HCT116 (cell line): Measurements from ENCODE around the gene CEP43. TPM values are rescaled to one million over a fixed set of nuclear protein-coding genes. Genes with fewer than 3 reads are reported as not detected.

Experiments
- ATAC-seq: fragments of 200-7000 bp; cut with Tn5 transposase; 2 replicates; pipeline ENCODE4 v1.9.1; 2020; ENCODE audit warnings: mild to moderate bottlenecking, moderate library complexity
- BruUV-seq: library from RNA; stranded (reverse); fragments of 400-500 nt; replicated peaks from 2 replicates; lab custom pipeline; 2021; lab: Mats Ljungman, UMichigan
- CTCF ChIA-PET: fragments of 300-600 bp; sonication (Branson Sonifier 250); formaldehyde crosslinking; loops from one replicate; lab custom pipeline; 2021; ENCODE audit warnings: antibody characterized with exemption; lab: Charles Lee
- POLR2A ChIA-PET: fragments of 300-600, 350-600 bp; sonication (Branson Sonifier 250); formaldehyde crosslinking; loops from one replicate; lab custom pipeline; 2021; ENCODE audit warnings: antibody characterized with exemption; lab: Charles Lee
- RAD21 ChIA-PET, 2 experiments: fragments of 300-600 bp; sonication (Branson Sonifier 250); formaldehyde crosslinking; loops; one replicate each; lab custom pipeline; 2023; ENCODE audit warnings: low total read pairs in 2 of 2; ENCODE audit not compliant: uncharacterized antibody in 2 of 2, unreplicated experiment in 2 of 2, low non-redundant PET in 1 of 2; lab: Charles Lee
- DNase-seq: peaks from one replicate; pipeline ENCODE4 v3.0.0-alpha.2; 2010; ENCODE audit warnings: low read depth, low spot score
- H2AFZ ChIP-seq: fragments of 200-600 bp; shearing (Covaris generic), sonication (generic); 2 replicates; pipeline ENCODE4 v1.6.1; 2017; ENCODE audit warnings: low read depth, mixed run types, mixed read lengths, antibody characterized with exemption, low read length; ENCODE audit not compliant: poor library complexity, severe bottlenecking
- H3K27ac ChIP-seq: 2 replicates; pipeline ENCODE4 v1.5.1; 2012; ENCODE audit warnings: low read depth, low read length
- H3K27me3 ChIP-seq: fragments of 200-600 bp; sonication (generic); 2 replicates; pipeline ENCODE4 v1.6.1; 2016; ENCODE audit warnings: mixed run types, low read length, mixed read lengths; ENCODE audit not compliant: insufficient read depth
- H3K36me3 ChIP-seq, 2 experiments: fragments of 200-500 bp in 1 of 2; fragments of 200-600 bp in 1 of 2; sonication (Bioruptor generic) in 1 of 2; sonication (generic) in 1 of 2; 2 replicates each; pipeline versions ENCODE4 v1.5.1 to v1.6.1; 2014 to 2016; ENCODE audit warnings: low read length in 2 of 2, inconsistent platforms in 1 of 2, mixed read lengths in 1 of 2, mixed run types in 1 of 2; ENCODE audit not compliant: insufficient read depth in 2 of 2, control insufficient read depth in 1 of 2
- H3K4me1 ChIP-seq, 2 experiments: fragments of 200-600 bp in 1 of 2; sonication (generic) in 1 of 2; 2 replicates each; pipeline versions ENCODE4 v1.5.1 to v1.6.1; 2012 to 2017; ENCODE audit warnings: low read length in 2 of 2, inconsistent platforms in 1 of 2, mild to moderate bottlenecking in 1 of 2, mixed read lengths in 1 of 2, mixed run types in 1 of 2, moderate library complexity in 1 of 2; ENCODE audit not compliant: insufficient read depth in 2 of 2, control insufficient read depth in 1 of 2
- H3K4me2 ChIP-seq: fragments of 200-600 bp; sonication (generic); 2 replicates; pipeline ENCODE4 v1.6.1; 2017; ENCODE audit warnings: mixed run types, low read length, mixed read lengths
- H3K4me3 ChIP-seq, 2 experiments: fragments of 200-600 bp in 1 of 2; sonication (generic) in 1 of 2; replicated peaks in 1 of 2; 2 replicates each; pipeline ENCODE4 v1.5.1; 2011 to 2016; ENCODE audit warnings: low read length in 2 of 2, control low read depth in 1 of 2, low read depth in 1 of 2, mild to moderate bottlenecking in 1 of 2, mixed read lengths in 1 of 2, mixed run types in 1 of 2
- H3K79me2 ChIP-seq: fragments of 200-600 bp; sonication (generic); 2 replicates; pipeline ENCODE4 v1.6.1; 2017; ENCODE audit warnings: mild to moderate bottlenecking, mixed run types, low read length, moderate library complexity, mixed read lengths; ENCODE audit not compliant: insufficient read depth
- H3K9ac ChIP-seq: fragments of 200-600 bp; sonication (generic); 2 replicates; pipeline ENCODE4 v1.6.1; 2016; ENCODE audit warnings: low read length, mixed read lengths
- H3K9me2 ChIP-seq: fragments of 200-600 bp; sonication (generic), shearing (Covaris generic); 2 replicates; pipeline ENCODE4 v1.6.1; 2017; ENCODE audit warnings: mixed run types, mild to moderate bottlenecking, moderate library complexity; ENCODE audit not compliant: insufficient read depth
- H3K9me3 ChIP-seq, 2 experiments: fragments of 200-500 bp in 1 of 2; fragments of 200-600 bp in 1 of 2; sonication (Bioruptor generic) in 1 of 2; sonication (generic) in 1 of 2; 2 replicates each; pipeline ENCODE4 v1.6.1; 2014 to 2017; ENCODE audit warnings: low read length in 2 of 2, mixed read lengths in 2 of 2, inconsistent platforms in 1 of 2, low read depth in 1 of 2, mild to moderate bottlenecking in 1 of 2, mixed run types in 1 of 2, moderate library complexity in 1 of 2; ENCODE audit not compliant: control insufficient read depth in 1 of 2, insufficient read depth in 1 of 2
- H4K20me1 ChIP-seq: fragments of 200-600 bp; sonication (generic), shearing (Covaris generic); 2 replicates; pipeline ENCODE4 v1.6.1; 2017; ENCODE audit warnings: mixed run types, mild to moderate bottlenecking, moderate library complexity; ENCODE audit not compliant: insufficient read depth
- CBX3 ChIP-seq: IDR thresholded peaks from 2 replicates; pipeline ENCODE4 v1.6.1; 2012; ENCODE audit warnings: low read depth
- CEBPB ChIP-seq: IDR thresholded peaks from 2 replicates; pipeline ENCODE4 v1.6.1; 2012; ENCODE audit warnings: low read depth
- CTCF ChIP-seq, 3 experiments: fragments of 200-600 bp in 1 of 3; sonication (generic) in 1 of 3; IDR thresholded peaks in 2 of 3; conservative IDR thresholded peaks in 1 of 3; 2 replicates each; pipeline ENCODE4 v1.5.1; 2012 to 2017; ENCODE audit warnings: low read depth in 2 of 3, low read length in 2 of 3, antibody characterized with exemption in 1 of 3, borderline replicate concordance in 1 of 3, control low read depth in 1 of 3, mild to moderate bottlenecking in 1 of 3, mixed read lengths in 1 of 3, mixed run types in 1 of 3, moderate library complexity in 1 of 3; ENCODE audit not compliant: insufficient read depth in 1 of 3
- ELF1 ChIP-seq: IDR thresholded peaks from 2 replicates; pipeline ENCODE4 v1.6.1; 2012; ENCODE audit warnings: low read depth, borderline replicate concordance
- EZH2 ChIP-seq: fragments of 200-600 bp; sonication (generic); IDR thresholded peaks from 2 replicates; pipeline ENCODE4 v1.6.1; 2017; ENCODE audit warnings: antibody characterized with exemption, mixed run types
- EZH2phosphoT487 ChIP-seq: fragments of 200-600 bp; IDR thresholded peaks from 2 replicates; pipeline ENCODE4 v1.6.1; 2018; ENCODE audit warnings: antibody characterized with exemption, borderline replicate concordance
- JUND ChIP-seq: IDR thresholded peaks from 2 replicates; pipeline ENCODE4 v1.6.1; 2012
- POLR2A ChIP-seq: IDR thresholded peaks from 2 replicates; pipeline ENCODE4 v1.7.0; 2011; ENCODE audit warnings: borderline replicate concordance; ENCODE audit not compliant: insufficient read depth, insufficient read length; ENCODE audit errors: extremely low read depth
- POLR2AphosphoS5 ChIP-seq: IDR thresholded peaks from 2 replicates; pipeline ENCODE4 v1.6.1; 2011; ENCODE audit warnings: mild to moderate bottlenecking, low read depth, low read length, moderate library complexity
- RAD21 ChIP-seq: IDR thresholded peaks from 2 replicates; pipeline ENCODE4 v1.6.1; 2012; ENCODE audit warnings: low read depth, mild to moderate bottlenecking
- SP1 ChIP-seq: IDR thresholded peaks from 2 replicates; pipeline ENCODE4 v1.6.1; 2012; ENCODE audit warnings: low read depth
- SRF ChIP-seq: IDR thresholded peaks from 2 replicates; pipeline ENCODE4 v1.6.1; 2012; ENCODE audit warnings: low read depth
- TCF7L2 ChIP-seq: IDR thresholded peaks from 2 replicates; pipeline ENCODE4 v1.7.0; 2011; ENCODE audit warnings: borderline replicate concordance, inconsistent platforms; ENCODE audit not compliant: insufficient read depth, insufficient read length; ENCODE audit errors: extremely low read depth
- YY1 ChIP-seq: IDR thresholded peaks from 2 replicates; pipeline ENCODE4 v1.6.1; 2011; ENCODE audit warnings: low read length, low read depth, moderate library complexity, mild to moderate bottlenecking; ENCODE audit not compliant: insufficient replicate concordance; ENCODE audit errors: extremely low read depth
- ZFX ChIP-seq: fragments of 450-650 bp; IDR thresholded peaks from 2 replicates; pipeline ENCODE4 v1.6.1; 2017
- ZNF274 ChIP-seq: fragments of 200-500 bp; sonication (Bioruptor generic); IDR thresholded peaks from 2 replicates; pipeline ENCODE4 v1.6.1; 2014; ENCODE audit warnings: mild to moderate bottlenecking, low read depth, low read length, inconsistent platforms
- intact Hi-C: fragments of 100-400 bp; cut with micrococcal nuclease; formaldehyde crosslinking; loops from 2 replicates; pipeline ENCODE4 v1.10.0; 2022
- total RNA-seq: library from RNA; stranded (reverse); gene quantifications from one replicate; pipeline ENCODE4 v1.2.1, GENCODE V29; 2021; ENCODE audit not compliant: unreplicated experiment
- TF ChIP-seq, protein P1 (sequence below): IDR thresholded peaks from 2 replicates; pipeline ENCODE4 v1.6.1; 2012
- TF ChIP-seq, protein P2 (sequence below): IDR thresholded peaks from 2 replicates; pipeline ENCODE4 v1.6.1; 2012; ENCODE audit warnings: low read depth
- TF ChIP-seq, protein P3 (sequence below): IDR thresholded peaks from 2 replicates; pipeline ENCODE4 v1.6.1; 2011; ENCODE audit warnings: mild to moderate bottlenecking, low read length, moderate library complexity; ENCODE audit not compliant: insufficient replicate concordance; ENCODE audit errors: extremely low read depth

CEP43 gene
- total RNA-seq, 1 experiment from 2014 or later: 15.8 TPM

- no peak overlapping the region for H3K4me2 ChIP-seq
- no peak overlapping the region for H2AFZ ChIP-seq
- ChIA-PET POLR2A (no interaction called here), CTCF (no interaction called here), RAD21 (no interaction called here)
- no peaks in the 10 kb centered on the region for H3K9me3 ChIP-seq
- H3K9ac ChIP-seq: no peak overlapping the region
- no peaks in the 10 kb centered on the region for H3K9me2 ChIP-seq
- ATAC-seq (no peak), DNase-seq (no peak)
- no peaks in the 10 kb centered on the region for H4K20me1 ChIP-seq
- H3K27me3 ChIP-seq: no peaks in the 10 kb centered on the region
- no peak overlapping the region for H3K4me3 ChIP-seq
- intact Hi-C loops: no loop called here
- no peaks in the 10 kb centered on the region for H3K4me1 ChIP-seq
- no peaks in the 10 kb centered on the region for H3K36me3 ChIP-seq
- no TSS peak for BruUV-seq
- no peaks in the 10 kb centered on the region for H3K79me2 ChIP-seq
- TF ChIP-seq, protein P1, sequence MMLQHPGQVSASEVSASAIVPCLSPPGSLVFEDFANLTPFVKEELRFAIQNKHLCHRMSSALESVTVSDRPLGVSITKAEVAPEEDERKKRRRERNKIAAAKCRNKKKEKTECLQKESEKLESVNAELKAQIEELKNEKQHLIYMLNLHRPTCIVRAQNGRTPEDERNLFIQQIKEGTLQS: no peak
- TF ChIP-seq RAD21: no peak
- no peak for TF ChIP-seq CBX3
- TF ChIP-seq SRF: no peak
- TF ChIP-seq CEBPB: no peak
- TF ChIP-seq, protein P2, sequence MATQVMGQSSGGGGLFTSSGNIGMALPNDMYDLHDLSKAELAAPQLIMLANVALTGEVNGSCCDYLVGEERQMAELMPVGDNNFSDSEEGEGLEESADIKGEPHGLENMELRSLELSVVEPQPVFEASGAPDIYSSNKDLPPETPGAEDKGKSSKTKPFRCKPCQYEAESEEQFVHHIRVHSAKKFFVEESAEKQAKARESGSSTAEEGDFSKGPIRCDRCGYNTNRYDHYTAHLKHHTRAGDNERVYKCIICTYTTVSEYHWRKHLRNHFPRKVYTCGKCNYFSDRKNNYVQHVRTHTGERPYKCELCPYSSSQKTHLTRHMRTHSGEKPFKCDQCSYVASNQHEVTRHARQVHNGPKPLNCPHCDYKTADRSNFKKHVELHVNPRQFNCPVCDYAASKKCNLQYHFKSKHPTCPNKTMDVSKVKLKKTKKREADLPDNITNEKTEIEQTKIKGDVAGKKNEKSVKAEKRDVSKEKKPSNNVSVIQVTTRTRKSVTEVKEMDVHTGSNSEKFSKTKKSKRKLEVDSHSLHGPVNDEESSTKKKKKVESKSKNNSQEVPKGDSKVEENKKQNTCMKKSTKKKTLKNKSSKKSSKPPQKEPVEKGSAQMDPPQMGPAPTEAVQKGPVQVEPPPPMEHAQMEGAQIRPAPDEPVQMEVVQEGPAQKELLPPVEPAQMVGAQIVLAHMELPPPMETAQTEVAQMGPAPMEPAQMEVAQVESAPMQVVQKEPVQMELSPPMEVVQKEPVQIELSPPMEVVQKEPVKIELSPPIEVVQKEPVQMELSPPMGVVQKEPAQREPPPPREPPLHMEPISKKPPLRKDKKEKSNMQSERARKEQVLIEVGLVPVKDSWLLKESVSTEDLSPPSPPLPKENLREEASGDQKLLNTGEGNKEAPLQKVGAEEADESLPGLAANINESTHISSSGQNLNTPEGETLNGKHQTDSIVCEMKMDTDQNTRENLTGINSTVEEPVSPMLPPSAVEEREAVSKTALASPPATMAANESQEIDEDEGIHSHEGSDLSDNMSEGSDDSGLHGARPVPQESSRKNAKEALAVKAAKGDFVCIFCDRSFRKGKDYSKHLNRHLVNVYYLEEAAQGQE: no peak
- no peak for TF ChIP-seq YY1
- TF ChIP-seq ELF1: no peak
- no peak for TF ChIP-seq EZH2phosphoT487
- TF ChIP-seq EZH2: no peak
- no peak for TF ChIP-seq ZNF274
- TF ChIP-seq SP1: no peak
- TF ChIP-seq TCF7L2: no peak
- no peak for TF ChIP-seq POLR2AphosphoS5
- no peak for TF ChIP-seq JUND
- no peak for TF ChIP-seq CTCF (IDR thresholded peaks at IDR 0.05 in 2 of 3, conservative IDR thresholded peaks at IDR 0.05 in 1 of 3; ENCODE audit: borderline replicate concordance in 1 of 3, insufficient read depth in 1 of 3, low read depth in 2 of 3, low read length in 2 of 3)
- no peak for TF ChIP-seq ZFX
- TF ChIP-seq POLR2A: no peak
- TF ChIP-seq, protein P3, sequence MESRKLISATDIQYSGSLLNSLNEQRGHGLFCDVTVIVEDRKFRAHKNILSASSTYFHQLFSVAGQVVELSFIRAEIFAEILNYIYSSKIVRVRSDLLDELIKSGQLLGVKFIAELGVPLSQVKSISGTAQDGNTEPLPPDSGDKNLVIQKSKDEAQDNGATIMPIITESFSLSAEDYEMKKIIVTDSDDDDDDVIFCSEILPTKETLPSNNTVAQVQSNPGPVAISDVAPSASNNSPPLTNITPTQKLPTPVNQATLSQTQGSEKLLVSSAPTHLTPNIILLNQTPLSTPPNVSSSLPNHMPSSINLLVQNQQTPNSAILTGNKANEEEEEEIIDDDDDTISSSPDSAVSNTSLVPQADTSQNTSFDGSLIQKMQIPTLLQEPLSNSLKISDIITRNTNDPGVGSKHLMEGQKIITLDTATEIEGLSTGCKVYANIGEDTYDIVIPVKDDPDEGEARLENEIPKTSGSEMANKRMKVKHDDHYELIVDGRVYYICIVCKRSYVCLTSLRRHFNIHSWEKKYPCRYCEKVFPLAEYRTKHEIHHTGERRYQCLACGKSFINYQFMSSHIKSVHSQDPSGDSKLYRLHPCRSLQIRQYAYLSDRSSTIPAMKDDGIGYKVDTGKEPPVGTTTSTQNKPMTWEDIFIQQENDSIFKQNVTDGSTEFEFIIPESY: no peak
- no peak overlapping the region for H3K27ac ChIP-seq
These were observed 29.1 kb upstream of the CEP43 start for GRCh38 chr6:166970091-166970490.
